ENCODE measurements around the gene SLC25A39. TPM values are rescaled to one million over a fixed set of nuclear protein-coding genes. Genes with fewer than 3 reads are reported as not detected.

Gene SLC25A39
- total RNA-seq, 1 donor from 2014 or later = 93.1 TPM

DNA sequence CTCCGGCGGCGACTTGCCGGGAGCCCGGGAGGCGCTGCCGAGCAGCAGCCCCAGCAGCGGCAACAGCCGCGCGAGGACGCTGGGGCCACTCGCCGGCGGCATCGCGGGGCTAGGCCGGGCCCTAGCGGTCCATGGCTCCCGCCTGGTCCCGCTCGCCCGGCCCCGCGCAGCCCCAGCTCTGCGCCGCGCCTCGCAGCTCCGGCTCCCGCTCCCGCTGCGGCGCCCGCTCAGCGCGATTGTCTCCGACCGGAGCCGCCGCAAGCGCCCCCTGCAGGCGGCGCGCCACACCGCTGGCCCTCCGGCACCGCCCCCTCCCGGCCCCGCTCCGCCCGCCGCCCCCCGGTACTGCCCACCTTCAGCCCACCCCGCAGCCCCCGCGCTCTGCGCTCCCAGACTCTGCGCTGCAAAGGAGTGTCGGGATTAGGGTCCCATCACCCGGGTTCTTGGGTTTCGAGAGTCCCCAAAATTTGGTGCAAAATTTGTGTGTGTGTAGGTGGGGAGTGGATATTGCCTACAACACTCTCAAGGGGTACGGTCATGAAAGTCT, 39.1 kb upstream of the SLC25A39 start, which contains the start of gene FAM171A2:
FAM171A2 (minus strand) TSS at position 241 of the 547 bp plus-strand sequence; CDS start at position 102, 139 bp downstream.
- Histone ChIP-seq H3K27me3 (no peaks in the 10 kb centered on the region), H3K4me1 (peaks cover 38% of the 10 kb centered on the region), H3K4me3 (peak within 1 kb of the TSS; percentile 69 to 85), H3K36me3 (no peaks in the 10 kb centered on the region), H3K27ac (peak within 1 kb of the TSS; percentile 83), H3K9me3 (no peaks in the 10 kb centered on the region)
- no peak for DNase-seq (ENCODE audit: extremely low spot score in 2 of 2)
- TF ChIP-seq, protein P1, sequence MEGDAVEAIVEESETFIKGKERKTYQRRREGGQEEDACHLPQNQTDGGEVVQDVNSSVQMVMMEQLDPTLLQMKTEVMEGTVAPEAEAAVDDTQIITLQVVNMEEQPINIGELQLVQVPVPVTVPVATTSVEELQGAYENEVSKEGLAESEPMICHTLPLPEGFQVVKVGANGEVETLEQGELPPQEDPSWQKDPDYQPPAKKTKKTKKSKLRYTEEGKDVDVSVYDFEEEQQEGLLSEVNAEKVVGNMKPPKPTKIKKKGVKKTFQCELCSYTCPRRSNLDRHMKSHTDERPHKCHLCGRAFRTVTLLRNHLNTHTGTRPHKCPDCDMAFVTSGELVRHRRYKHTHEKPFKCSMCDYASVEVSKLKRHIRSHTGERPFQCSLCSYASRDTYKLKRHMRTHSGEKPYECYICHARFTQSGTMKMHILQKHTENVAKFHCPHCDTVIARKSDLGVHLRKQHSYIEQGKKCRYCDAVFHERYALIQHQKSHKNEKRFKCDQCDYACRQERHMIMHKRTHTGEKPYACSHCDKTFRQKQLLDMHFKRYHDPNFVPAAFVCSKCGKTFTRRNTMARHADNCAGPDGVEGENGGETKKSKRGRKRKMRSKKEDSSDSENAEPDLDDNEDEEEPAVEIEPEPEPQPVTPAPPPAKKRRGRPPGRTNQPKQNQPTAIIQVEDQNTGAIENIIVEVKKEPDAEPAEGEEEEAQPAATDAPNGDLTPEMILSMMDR (IDR thresholded peaks at IDR 0.05) = peak in 1 of 3 experiments; percentile 86
- TF ChIP-seq POLR2A (IDR thresholded peaks at IDR 0.05) = no peak
- no peak for TF ChIP-seq POLR2AphosphoS5 (IDR thresholded peaks at IDR 0.05; ENCODE audit: insufficient read depth in 1 of 2, low read depth in 1 of 2)
- intact Hi-C loops (cut with DNase I) = no loop called here

DNA sequence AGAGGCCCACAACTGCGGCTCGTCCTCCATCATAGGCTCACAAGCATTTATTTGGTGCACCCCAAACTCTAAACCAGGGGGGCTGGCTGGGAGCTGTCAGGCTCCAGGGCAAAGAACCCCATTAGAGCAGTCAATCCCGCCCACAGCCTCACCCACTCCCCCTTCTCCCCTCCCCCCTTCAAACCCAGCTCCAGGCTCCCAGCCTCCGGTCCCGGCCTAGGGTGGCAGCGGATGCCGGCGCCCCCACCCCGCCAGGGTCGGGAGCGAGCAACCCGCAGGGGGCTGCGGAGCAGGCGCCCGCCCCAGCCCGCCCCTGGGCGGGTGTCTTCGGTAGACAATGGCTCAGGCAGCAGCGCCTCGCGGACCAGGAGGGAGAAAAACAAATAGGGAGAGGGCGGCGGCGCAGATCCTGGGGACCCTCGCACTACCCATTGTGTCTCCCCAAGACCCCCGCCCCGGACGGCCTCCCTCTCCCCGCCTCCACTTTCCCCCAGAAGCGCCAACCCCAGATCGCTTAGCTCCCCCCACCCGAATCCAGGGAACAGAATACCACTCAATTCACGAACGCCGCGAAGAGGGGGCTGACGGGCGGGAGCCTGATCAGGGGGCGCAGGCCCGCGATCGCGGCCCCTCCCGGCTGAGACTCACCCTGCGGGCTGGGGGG, 38.5 kb upstream of the SLC25A39 start:
- Histone ChIP-seq H3K36me3 (no peaks in the 10 kb centered on the region), H3K27ac (peak overlapping the region; percentile 83), H3K9me3 (no peaks in the 10 kb centered on the region), H3K27me3 (no peaks in the 10 kb centered on the region), H3K4me3 (peak overlapping the region; percentile 69 to 85), H3K4me1 (peaks cover 38% of the 10 kb centered on the region)
- intact Hi-C loops (cut with DNase I) = no loop called here
- no peak for DNase-seq (ENCODE audit: extremely low spot score in 2 of 2)
- TF ChIP-seq, protein P1 (IDR thresholded peaks at IDR 0.05) = no peak
- no peak for TF ChIP-seq POLR2A (IDR thresholded peaks at IDR 0.05)
- no peak for TF ChIP-seq POLR2AphosphoS5 (IDR thresholded peaks at IDR 0.05; ENCODE audit: insufficient read depth in 1 of 2, low read depth in 1 of 2)

DNA sequence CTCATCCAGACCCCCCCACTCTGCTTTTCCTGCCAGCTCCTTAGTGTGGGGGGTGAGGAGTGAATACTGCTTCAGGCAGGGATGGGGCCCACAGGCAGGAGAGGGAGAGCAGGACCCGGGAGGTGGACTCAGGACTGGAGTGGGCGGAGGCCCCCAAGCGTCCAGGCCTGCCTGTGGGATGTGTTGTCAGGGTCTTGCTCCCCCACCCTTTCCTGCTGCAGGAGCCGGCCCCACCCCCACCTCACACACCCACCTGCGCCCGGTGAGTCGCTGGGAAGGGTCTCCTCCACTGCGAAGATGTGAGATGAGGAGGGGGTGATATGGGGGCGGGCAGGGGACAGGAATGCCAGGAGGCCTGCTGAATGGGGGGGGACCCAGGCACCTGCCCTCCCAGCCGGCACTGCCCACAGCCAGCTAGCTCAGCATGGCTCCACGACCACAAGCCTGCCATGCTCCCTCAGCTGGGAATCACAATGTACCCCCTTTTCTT, 37.9 kb upstream of the SLC25A39 start:
- Histone ChIP-seq H3K27me3 (no peaks in the 10 kb centered on the region), H3K4me1 (peaks cover 38% of the 10 kb centered on the region), H3K9me3 (no peaks in the 10 kb centered on the region), H3K4me3 (peak overlapping the region; percentile 69 to 85), H3K36me3 (no peaks in the 10 kb centered on the region), H3K27ac (peak overlapping the region; percentile 83)
- no peak for TF ChIP-seq POLR2AphosphoS5 (IDR thresholded peaks at IDR 0.05; ENCODE audit: insufficient read depth in 1 of 2, low read depth in 1 of 2)
- TF ChIP-seq, protein P1 (IDR thresholded peaks at IDR 0.05) = no peak
- no peak for TF ChIP-seq POLR2A (IDR thresholded peaks at IDR 0.05)
- no peak for DNase-seq (ENCODE audit: extremely low spot score in 2 of 2)
- intact Hi-C loops (cut with DNase I) = no loop called here

DNA sequence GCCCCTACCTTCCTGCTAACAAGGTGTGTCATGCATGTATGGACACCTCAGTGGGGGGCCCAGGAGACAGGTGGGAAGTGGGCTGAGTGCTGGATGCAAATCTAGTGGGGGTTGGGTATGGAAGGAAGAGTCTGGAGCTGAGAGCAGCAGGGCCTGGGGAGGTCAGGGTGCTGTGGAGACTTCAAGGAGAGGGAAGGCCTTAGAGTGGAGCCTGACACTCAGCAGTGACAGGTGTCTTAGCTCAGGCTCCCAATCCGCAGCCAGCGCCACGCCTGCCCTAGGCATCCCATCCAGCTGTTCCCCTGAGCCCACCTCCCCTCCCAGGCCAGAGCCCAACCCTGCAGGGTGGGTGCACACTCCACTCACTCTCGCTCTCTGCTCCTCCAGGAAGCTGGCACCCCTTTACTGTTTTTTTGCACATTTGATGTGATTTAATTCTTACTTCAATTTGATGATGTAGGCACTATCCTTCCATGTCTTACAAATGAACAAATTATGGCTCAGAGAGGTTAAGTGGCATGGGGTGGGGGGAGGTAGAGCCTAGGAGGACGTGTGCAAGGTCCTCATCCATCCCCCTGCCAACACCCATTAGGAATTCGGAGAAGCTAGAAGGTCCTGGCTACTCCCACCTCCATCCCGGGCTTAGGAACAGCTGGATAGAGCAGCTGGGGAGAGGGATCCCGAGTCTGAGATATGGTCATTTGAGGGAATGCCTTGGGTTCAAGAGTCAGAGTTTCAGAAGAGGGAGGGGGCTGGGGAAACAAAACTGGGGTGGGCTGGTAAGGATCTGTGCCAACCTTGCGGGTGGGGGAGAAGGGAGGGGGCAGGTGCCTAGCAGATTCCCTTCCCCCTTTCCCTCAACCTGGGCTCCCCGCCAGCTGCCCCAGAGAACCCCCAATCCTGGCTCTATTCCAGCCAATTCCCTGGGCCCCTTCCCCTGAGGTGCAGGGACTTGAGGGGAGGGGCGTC, 37.0 kb upstream of the SLC25A39 start:
- H3K27me3 ChIP-seq = no peaks in the 10 kb centered on the region
- intact Hi-C loops (cut with DNase I) = no loop called here
- peaks cover 38% of the 10 kb centered on the region for H3K4me1 ChIP-seq
- TF ChIP-seq POLR2A (IDR thresholded peaks at IDR 0.05) = no peak
- TF ChIP-seq, protein P1 (IDR thresholded peaks at IDR 0.05) = no peak
- no peak for TF ChIP-seq POLR2AphosphoS5 (IDR thresholded peaks at IDR 0.05; ENCODE audit: insufficient read depth in 1 of 2, low read depth in 1 of 2)
- H3K9me3 ChIP-seq = no peaks in the 10 kb centered on the region
- H3K27ac ChIP-seq = peak overlapping the region; percentile 83
- no peak overlapping the region for H3K4me3 ChIP-seq
- no peak for DNase-seq (ENCODE audit: extremely low spot score in 2 of 2)
- H3K36me3 ChIP-seq = no peaks in the 10 kb centered on the region

Data from vagina (tissue), 2 donors.